MCF 10A (cell line): ENCODE measurements around the gene INSL3. TPM values are rescaled to one million over a fixed set of nuclear protein-coding genes. Genes with fewer than 3 reads are reported as not detected.

Experiments
- BruUV-seq: library from RNA; stranded (reverse); fragments of 400-500 nt; replicated peaks from 2 replicates; lab custom pipeline; 2021; lab: Mats Ljungman, UMichigan
- CTCF ChIA-PET: fragments of 300-600 bp; sonication (Branson Sonifier 250); formaldehyde crosslinking; extraction: SDS; loops from one replicate; lab custom pipeline; 2021; ENCODE audit warnings: antibody characterized with exemption, inconsistent platforms; lab: Yijun Ruan, JAX
- POLR2A ChIA-PET: fragments of 300-600, 350-650 bp; sonication (Branson Sonifier 250); formaldehyde crosslinking; extraction: SDS; loops from one replicate; lab custom pipeline; 2020; ENCODE audit warnings: antibody characterized with exemption, inconsistent platforms; lab: Yijun Ruan, JAX
- DNase-seq: peaks from one replicate; pipeline ENCODE4 v3.0.0-alpha.2; 2018; ENCODE audit not compliant: unreplicated experiment
- H3K27ac Mint-ChIP-seq: one replicate; pipeline ENCODE4 v1.8.0; 2022; ENCODE audit warnings: mild to moderate bottlenecking, low read depth, mixed read lengths; ENCODE audit not compliant: unreplicated experiment
- H3K27me3 Mint-ChIP-seq: one replicate; pipeline ENCODE4 v1.8.0; 2022; ENCODE audit warnings: mixed read lengths; ENCODE audit not compliant: insufficient read depth, unreplicated experiment
- H3K36me3 Mint-ChIP-seq: one replicate; pipeline ENCODE4 v1.8.0; 2022; ENCODE audit warnings: mild to moderate bottlenecking, moderate library complexity, mixed read lengths; ENCODE audit not compliant: insufficient read depth, unreplicated experiment
- H3K4me1 Mint-ChIP-seq: one replicate; pipeline ENCODE4 v1.8.0; 2022; ENCODE audit warnings: mixed read lengths; ENCODE audit not compliant: insufficient read depth, unreplicated experiment
- H3K4me3 Mint-ChIP-seq: one replicate; pipeline ENCODE4 v1.8.0; 2022; ENCODE audit warnings: mild to moderate bottlenecking, moderate library complexity, mixed read lengths; ENCODE audit not compliant: unreplicated experiment
- H3K9me3 Mint-ChIP-seq: one replicate; pipeline ENCODE4 v1.8.0; 2022; ENCODE audit warnings: mixed read lengths; ENCODE audit not compliant: unreplicated experiment
- intact Hi-C: fragments of 100-400 bp; cut with micrococcal nuclease; formaldehyde crosslinking; loops from 2 replicates; pipeline ENCODE4 v1.14.1; 2022
- total RNA-seq: library from RNA; stranded (reverse); gene quantifications from 2 replicates; pipeline ENCODE4 v1.2.3, GENCODE V29; 2022
- TF ChIP-seq, protein P1 (sequence below): fragments of 200-600 bp; IDR thresholded peaks from one replicate; pipeline ENCODE4 v1.8.0; 2022; ENCODE audit warnings: antibody characterized with exemption, mild to moderate bottlenecking; ENCODE audit not compliant: unreplicated experiment

INSL3 gene
- total RNA-seq, 1 experiment from 2014 or later = not detected

DNA sequence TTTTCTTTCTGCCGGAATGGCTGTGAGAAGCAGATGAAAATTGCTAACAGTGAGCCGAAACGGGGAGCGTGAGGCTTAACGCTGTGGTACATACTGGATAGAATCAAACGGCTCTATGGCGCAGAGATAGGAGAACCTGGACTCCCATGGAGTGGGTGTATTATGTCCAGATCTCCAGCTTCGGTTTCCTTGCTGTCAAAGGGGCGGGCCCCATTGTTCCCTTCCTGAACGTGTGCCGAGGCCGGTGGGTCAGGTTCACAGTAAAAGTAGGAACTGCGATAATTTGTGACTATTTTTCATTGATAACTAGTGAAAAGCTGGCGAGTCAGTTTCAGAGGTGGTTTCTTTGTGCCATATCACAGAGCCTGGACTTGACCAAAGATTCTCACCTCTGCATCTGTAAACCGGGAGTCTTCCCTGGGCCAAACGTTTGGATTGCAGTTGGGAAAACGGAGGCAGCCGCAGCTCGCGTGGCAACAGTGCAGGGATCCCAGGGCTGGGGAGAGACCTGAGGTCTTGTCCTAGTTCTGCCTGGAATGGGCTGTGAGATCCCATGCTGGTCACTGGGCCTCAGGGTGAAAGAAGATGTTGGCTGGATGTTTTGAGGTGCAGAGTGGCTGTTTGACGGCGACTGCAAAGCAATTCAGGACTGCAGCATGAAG is 39.1 kb upstream of the INSL3 start:
- TF ChIP-seq, protein P1, sequence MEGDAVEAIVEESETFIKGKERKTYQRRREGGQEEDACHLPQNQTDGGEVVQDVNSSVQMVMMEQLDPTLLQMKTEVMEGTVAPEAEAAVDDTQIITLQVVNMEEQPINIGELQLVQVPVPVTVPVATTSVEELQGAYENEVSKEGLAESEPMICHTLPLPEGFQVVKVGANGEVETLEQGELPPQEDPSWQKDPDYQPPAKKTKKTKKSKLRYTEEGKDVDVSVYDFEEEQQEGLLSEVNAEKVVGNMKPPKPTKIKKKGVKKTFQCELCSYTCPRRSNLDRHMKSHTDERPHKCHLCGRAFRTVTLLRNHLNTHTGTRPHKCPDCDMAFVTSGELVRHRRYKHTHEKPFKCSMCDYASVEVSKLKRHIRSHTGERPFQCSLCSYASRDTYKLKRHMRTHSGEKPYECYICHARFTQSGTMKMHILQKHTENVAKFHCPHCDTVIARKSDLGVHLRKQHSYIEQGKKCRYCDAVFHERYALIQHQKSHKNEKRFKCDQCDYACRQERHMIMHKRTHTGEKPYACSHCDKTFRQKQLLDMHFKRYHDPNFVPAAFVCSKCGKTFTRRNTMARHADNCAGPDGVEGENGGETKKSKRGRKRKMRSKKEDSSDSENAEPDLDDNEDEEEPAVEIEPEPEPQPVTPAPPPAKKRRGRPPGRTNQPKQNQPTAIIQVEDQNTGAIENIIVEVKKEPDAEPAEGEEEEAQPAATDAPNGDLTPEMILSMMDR = no peak
- POLR2A ChIA-PET = interaction anchor here (0.7 to 4.2 kb wide), 22 partner anchors 9 to 637 kb away, joined by 3 to 223 read pairs (median 4); partner anchors contain the start of genes CCDC124, DDA1, MPV17L2 and SLC5A5
- intact Hi-C loops = no loop called here
- Mint-ChIP-seq H3K4me1 (peaks cover 22% of the 10 kb centered on the region), H3K27me3 (no peaks in the 10 kb centered on the region), H3K27ac (peak overlapping the region; percentile 99), H3K9me3 (no peaks in the 10 kb centered on the region), H3K4me3 (peak overlapping the region; percentile 98), H3K36me3 (peaks cover 61% of the 10 kb centered on the region)
- BruUV-seq = TSS peak; percentile 65
- peak; percentile 13 for DNase-seq
- CTCF ChIA-PET = interaction anchor here (0.7 to 5.0 kb wide), 8 partner anchors 9 to 618 kb away, joined by 3 to 58 read pairs (median 6); partner anchors contain the start of genes CCDC124 and SLC5A5

DNA sequence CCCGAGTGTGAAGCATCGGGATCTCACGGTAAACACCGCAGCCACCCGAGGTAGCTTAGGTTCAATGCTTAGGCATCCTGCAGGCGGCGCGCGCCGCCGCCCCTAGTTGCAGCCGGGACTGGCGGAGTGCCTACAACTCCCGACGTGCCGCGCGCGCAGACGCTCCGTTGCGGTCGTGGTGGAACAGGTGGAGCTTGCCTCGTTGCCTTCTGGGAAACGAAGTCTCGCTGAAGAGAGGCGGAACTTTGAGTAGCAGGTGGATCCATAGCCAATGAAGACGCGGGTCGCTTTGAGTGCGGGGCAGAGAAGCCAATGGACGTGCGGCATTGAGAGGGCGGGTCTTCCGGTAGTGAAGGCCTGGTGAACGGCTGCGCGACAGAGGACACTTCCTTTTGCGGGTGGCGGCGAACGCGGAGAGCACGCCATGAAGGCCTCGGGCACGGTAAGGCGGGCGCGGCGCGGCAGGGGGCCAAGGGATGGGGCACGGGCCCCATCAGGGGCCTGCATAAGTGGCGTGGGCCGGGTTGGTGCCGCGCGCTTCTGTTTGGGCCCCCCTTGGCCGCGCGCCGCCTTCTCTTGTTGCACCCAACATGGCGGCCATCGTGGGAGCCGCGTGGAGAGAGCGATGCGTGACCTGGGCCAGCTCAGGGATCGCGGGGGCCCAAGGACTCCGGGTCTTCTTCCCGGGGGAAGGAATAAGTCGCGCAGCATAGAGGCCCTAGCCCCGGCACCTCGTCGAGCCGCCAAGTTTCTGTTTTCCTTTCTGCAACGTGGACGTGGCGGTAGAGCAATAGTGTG is 38.4 kb upstream of the INSL3 start, which contains the start of gene RPL18A:
TSS of gene RPL18A (plus strand) at position 378 of the 798 bp plus-strand sequence. CDS start at position 425, 47 bp downstream.
- DNase-seq = peak; percentile 100
- no peaks in the 10 kb centered on the region for H3K27me3 Mint-ChIP-seq
- H3K4me1 Mint-ChIP-seq = peaks cover 18% of the 10 kb centered on the region
- intact Hi-C loops = loop anchor here (1.0 to 10.0 kb wide), 6 partner anchors 73 to 465 kb away; partner anchors contain the start of genes CCDC194 and NXNL1
- BruUV-seq = no TSS peak
- TF ChIP-seq, protein P1 = peak; percentile 69
- no peaks in the 10 kb centered on the region for H3K9me3 Mint-ChIP-seq
- H3K36me3 Mint-ChIP-seq = peaks cover 54% of the 10 kb centered on the region
- peak within 1 kb of the TSS; percentile 99 for H3K27ac Mint-ChIP-seq
- peak within 1 kb of the TSS; percentile 98 for H3K4me3 Mint-ChIP-seq
- ChIA-PET CTCF (interaction anchor here (0.5 to 5.0 kb wide), 18 partner anchors 9 to 305 kb away, joined by 3 to 58 read pairs (median 4); partner anchors contain the start of genes CCDC124 and SLC5A5), POLR2A (interaction anchor here (0.6 to 4.2 kb wide), 47 partner anchors 9 to 729 kb away, joined by 3 to 223 read pairs (median 4); partner anchors contain the start of genes CCDC124, DDA1, MPV17L2 and PGLS)

DNA sequence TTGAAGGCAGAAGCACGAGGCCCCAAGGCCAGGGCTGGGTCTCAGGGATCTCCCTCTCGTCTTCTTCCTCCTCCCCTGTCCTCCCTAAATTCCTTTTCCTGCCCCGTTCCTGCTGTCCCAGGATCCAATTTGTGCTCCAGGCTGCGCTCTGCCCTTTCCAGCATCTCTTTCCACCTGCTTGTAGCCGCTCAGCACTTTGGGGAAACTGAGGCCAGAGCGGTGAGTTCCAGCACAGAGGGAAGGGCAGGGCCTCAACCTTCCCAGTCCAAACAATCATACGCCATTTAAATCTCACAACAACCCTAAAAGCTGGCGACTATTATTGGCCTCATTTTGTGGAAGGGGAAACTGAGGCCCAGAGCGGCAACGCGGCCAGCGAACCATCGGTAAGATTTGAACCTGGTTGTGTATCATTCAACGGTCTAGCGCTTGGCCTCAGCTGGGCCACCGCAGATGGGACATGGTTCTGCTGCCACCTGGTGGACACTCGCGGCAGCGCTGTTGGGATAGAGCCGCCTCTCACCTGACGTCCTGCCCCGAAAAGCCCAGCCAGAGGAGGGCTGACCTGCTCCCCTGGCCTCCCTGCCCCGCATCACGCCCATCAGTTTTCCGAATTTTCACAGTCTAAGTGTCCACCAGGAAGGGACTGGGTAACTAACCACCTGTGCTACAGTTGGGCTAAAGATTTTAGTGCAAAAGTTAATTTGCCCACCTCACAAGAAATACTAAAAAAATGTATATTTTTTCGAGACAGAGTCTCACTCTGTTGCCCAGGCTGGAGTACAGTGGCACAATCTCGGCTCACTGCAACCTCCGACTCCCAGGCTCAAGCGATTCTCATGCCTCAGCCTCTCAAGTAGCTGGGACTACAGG is 34.2 kb upstream of the INSL3 start:
- intact Hi-C loops = loop anchor here (1.0 to 10.0 kb wide), 6 partner anchors 71 to 461 kb away; partner anchors contain the start of genes CCDC194 and NXNL1
- POLR2A ChIA-PET = interaction anchor here (0.6 to 2.5 kb wide), 6 partner anchors 77 to 270 kb away, joined by 3 to 13 read pairs (median 4); partner anchors contain the start of gene CCDC124
- Mint-ChIP-seq H3K27me3 (no peaks in the 10 kb centered on the region), H3K4me1 (peaks cover 12% of the 10 kb centered on the region), H3K27ac (no peak overlapping the region), H3K4me3 (no peak overlapping the region), H3K36me3 (peaks cover 12% of the 10 kb centered on the region), H3K9me3 (no peaks in the 10 kb centered on the region)
- BruUV-seq = no TSS peak
- TF ChIP-seq, protein P1 = peak; percentile 97
- peak; percentile 84 for DNase-seq
- CTCF ChIA-PET = interaction anchor here (0.6 to 2.9 kb wide), 20 partner anchors 9 to 790 kb away, joined by 3 to 12 read pairs (median 4); partner anchors contain the start of gene CCDC124
